Measurements from ENCODE around the gene CA5A. TPM values are rescaled to one million over a fixed set of nuclear protein-coding genes. Genes with fewer than 3 reads are reported as not detected.

CA5A gene
- total and polyA plus RNA-seq, 2 of the 13 experiments (the other 11 are each of a cell fraction or from before 2014, with no cell fraction given) = 66.8 to 106 TPM

GRCh38 chr16:87949071-87949744, 12.9 kb upstream of the CA5A start (continued):
- TF ChIP-seq, protein P1, sequence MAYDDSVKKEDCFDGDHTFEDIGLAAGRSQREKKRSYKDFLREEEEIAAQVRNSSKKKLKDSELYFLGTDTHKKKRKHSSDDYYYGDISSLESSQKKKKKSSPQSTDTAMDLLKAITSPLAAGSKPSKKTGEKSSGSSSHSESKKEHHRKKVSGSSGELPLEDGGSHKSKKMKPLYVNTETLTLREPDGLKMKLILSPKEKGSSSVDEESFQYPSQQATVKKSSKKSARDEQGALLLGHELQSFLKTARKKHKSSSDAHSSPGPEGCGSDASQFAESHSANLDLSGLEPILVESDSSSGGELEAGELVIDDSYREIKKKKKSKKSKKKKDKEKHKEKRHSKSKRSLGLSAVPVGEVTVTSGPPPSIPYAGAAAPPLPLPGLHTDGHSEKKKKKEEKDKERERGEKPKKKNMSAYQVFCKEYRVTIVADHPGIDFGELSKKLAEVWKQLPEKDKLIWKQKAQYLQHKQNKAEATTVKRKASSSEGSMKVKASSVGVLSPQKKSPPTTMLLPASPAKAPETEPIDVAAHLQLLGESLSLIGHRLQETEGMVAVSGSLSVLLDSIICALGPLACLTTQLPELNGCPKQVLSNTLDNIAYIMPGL (CRISPR knock-in tag; IDR thresholded peaks at IDR 0.05; ENCODE audit: borderline replicate concordance in 1 of 2, low read depth in 1 of 2) = peak; percentile 56 to 65; a peak in 3 of 4 replicates
- TF ChIP-seq ZNF354B (CRISPR knock-in tag; IDR thresholded peaks at IDR 0.05) (no peak), ZSCAN5A (CRISPR knock-in tag; IDR thresholded peaks at IDR 0.05; ENCODE audit: borderline replicate concordance) (peak; percentile 17; the same call in 1 of the 2 replicates), ZNF800 (CRISPR knock-in tag; IDR thresholded peaks at IDR 0.05) (no peak), ZFP41 (CRISPR knock-in tag; IDR thresholded peaks at IDR 0.05; ENCODE audit: borderline replicate concordance) (no peak), ZNF383 (CRISPR knock-in tag; IDR thresholded peaks at IDR 0.05; ENCODE audit: borderline replicate concordance) (peak; percentile 63; the same call in 1 of the 2 replicates), ZNF720 (CRISPR knock-in tag; IDR thresholded peaks at IDR 0.05) (no peak), TRAFD1 (CRISPR knock-in tag; IDR thresholded peaks at IDR 0.05; ENCODE audit: borderline replicate concordance) (no peak), ZBTB33 (CRISPR knock-in tag; IDR thresholded peaks at IDR 0.05) (0 out of 2 replicates have a peak, but pooled peaks have one; percentile 20), MBNL3 (CRISPR knock-in tag; conservative IDR thresholded peaks at IDR 0.05) (no peak), NR2F6 (IDR thresholded peaks at IDR 0.05) (no peak), NR2F6 (CRISPR knock-in tag; IDR thresholded peaks at IDR 0.05) (peak; percentile 26; the same call in 1 of the 2 replicates), CREB1 (IDR thresholded peaks at IDR 0.05) (peak; percentile 47; the same call in 1 of the 2 replicates), CREB1 (CRISPR knock-in tag; IDR thresholded peaks at IDR 0.05) (peak; percentile 83), ARHGAP35 (CRISPR knock-in tag; IDR thresholded peaks at IDR 0.05; ENCODE audit: borderline replicate concordance) (no peak), HMG20A (CRISPR knock-in tag; IDR thresholded peaks at IDR 0.05; ENCODE audit: borderline replicate concordance) (no peak)
- TF ChIP-seq, protein P2, sequence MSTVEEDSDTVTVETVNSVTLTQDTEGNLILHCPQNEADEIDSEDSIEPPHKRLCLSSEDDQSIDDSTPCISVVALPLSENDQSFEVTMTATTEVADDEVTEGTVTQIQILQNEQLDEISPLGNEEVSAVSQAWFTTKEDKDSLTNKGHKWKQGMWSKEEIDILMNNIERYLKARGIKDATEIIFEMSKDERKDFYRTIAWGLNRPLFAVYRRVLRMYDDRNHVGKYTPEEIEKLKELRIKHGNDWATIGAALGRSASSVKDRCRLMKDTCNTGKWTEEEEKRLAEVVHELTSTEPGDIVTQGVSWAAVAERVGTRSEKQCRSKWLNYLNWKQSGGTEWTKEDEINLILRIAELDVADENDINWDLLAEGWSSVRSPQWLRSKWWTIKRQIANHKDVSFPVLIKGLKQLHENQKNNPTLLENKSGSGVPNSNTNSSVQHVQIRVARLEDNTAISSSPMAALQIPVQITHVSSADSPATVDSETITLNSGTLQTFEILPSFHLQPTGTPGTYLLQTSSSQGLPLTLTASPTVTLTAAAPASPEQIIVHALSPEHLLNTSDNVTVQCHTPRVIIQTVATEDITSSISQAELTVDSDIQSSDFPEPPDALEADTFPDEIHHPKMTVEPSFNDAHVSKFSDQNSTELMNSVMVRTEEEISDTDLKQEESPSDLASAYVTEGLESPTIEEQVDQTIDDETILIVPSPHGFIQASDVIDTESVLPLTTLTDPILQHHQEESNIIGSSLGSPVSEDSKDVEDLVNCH (CRISPR knock-in tag; IDR thresholded peaks at IDR 0.05) = peak; percentile 55; the same call in 1 of the 2 replicates
